ENCODE results near the gene LRRIQ4.

The LRRIQ4 gene

DNA sequence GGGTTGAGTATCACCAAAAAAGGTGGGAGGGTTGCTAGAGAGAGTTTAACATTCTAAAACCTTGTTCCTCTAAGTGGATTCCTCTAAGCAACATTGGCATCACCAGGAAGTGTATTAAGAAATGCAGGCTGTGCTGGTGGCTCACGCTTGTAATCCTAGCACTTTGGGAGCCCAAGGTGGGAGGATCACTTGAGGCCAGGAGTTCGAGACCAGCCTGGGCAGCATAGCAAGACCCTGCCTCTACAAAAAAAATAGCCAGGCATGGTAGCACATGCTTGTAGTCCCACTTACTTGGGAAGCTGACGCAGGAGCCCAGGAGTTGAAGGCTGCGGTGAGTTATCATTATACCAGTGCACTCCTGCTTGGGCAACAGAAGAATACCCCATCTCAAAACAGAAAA lies 34.8 kb upstream of the LRRIQ4 start:
- no peaks in the 10 kb centered on the region for H3K27me3 ChIP-seq (ENCODE audit: insufficient read depth, low read length)
- peaks cover 85% of the 10 kb centered on the region for H3K36me3 ChIP-seq (ENCODE audit: insufficient read depth, low read length)
- no peak overlapping the region for H3K4me3 ChIP-seq (ENCODE audit: low read length)
- H3K9ac ChIP-seq (ENCODE audit: low read depth, low read length), result no peak overlapping the region
- H3K27ac ChIP-seq (ENCODE audit: low read depth, low read length), result no peak overlapping the region
- WGBS, result 71% methylated on average over 4 of the region's 4 CpGs
- peaks cover 21% of the 10 kb centered on the region for H3K4me1 ChIP-seq (ENCODE audit: insufficient read depth, low read length)
- H3K9me3 ChIP-seq (ENCODE audit: insufficient read depth, low read depth, low read length), result no peaks in the 10 kb centered on the region

DNA sequence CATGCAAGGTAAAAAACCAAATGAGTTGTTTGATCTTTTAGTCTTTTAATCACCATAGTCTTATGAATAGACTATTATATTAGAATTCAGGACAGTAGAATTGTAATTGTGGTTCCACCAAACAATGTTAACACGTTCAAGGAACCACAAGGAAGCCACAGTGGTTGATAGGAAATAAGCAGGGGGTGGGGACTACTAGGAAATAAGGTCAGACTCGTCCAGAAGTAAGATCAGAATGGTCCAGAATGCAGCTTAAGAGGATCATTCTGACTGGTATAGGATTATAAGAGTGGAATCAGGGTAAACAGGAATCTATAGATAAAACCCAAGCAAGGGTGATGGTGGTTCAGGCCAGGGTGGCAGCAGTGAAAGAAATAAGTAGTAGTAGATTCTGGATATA lies 31.9 kb upstream of the LRRIQ4 start:
- peaks cover 7% of the 10 kb centered on the region; the same call in 1 of the 2 replicates for H3K4me1 ChIP-seq (ENCODE audit: insufficient read depth, low read length)
- H3K4me3 ChIP-seq (ENCODE audit: low read length), result no peak overlapping the region
- H3K36me3 ChIP-seq (ENCODE audit: insufficient read depth, low read length), result peaks cover 97% of the 10 kb centered on the region
- H3K27ac ChIP-seq (ENCODE audit: low read depth, low read length), result no peak overlapping the region
- no peaks in the 10 kb centered on the region for H3K27me3 ChIP-seq (ENCODE audit: insufficient read depth, low read length)
- no peak overlapping the region for H3K9ac ChIP-seq (ENCODE audit: low read depth, low read length)
- 90% methylated on average over 2 of the region's 2 CpGs for WGBS
- no peaks in the 10 kb centered on the region for H3K9me3 ChIP-seq (ENCODE audit: insufficient read depth, low read depth, low read length)

DNA sequence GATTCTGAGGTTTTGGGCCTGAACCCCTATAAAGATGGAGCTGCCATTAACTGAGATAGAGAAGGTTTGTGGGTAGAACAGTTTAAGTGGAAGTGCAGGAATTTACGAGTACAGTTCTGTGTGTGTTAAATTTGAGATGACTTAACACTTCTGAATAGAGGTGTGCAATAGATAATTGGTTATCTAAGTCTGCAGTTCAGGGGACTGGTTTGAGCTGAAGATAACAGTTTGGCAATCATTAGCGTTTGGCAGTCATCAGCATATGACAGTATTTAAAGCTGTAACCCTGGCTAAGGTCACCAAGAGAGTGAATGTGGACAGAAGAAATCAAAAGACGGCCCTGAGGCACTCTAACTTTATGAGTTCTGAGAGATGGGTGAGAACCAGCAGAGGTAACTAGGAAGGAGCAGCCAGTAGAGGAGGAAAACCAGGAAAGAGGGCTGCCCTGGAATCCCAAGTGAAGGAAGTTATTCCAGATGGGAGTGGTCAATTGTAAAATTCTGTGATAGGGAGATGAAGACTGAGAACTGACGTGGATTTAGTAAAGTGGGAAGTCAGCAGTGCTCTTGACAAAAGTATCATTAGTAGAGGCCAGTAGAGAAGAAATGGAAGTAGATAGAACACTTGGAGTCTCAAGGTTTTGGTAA lies 31.3 kb upstream of the LRRIQ4 start:
- Histone ChIP-seq H3K27ac (ENCODE audit: low read depth, low read length) (no peak overlapping the region), H3K36me3 (ENCODE audit: insufficient read depth, low read length) (peaks cover 97% of the 10 kb centered on the region)
- 91% methylated on average over 4 of the region's 4 CpGs for WGBS

DNA sequence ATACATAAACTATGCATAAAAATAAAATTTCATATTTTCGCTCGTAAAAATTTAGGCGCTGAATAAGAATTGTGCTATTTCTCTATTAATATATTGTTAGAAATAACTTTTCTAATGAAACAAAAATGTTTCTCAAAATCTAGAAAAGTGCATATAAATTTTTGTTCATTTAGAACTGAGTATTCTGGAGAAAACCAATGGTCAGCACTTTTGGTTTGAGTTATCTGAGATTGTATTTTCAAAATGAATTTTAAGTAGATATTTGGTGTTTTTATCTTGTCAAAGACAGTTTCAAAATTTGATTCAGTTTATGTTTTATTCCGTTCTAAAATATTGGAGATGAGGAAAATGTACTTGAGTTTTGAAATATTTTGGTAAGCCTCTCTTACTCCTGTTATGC lies 25.6 kb upstream of the LRRIQ4 start:
- WGBS, result 95% methylated on average over 1 of the region's 4 CpGs
- H3K4me3 ChIP-seq (ENCODE audit: low read length), result no peak overlapping the region
- H3K4me1 ChIP-seq (ENCODE audit: insufficient read depth, low read length), result no peaks in the 10 kb centered on the region; the same call in 1 of the 2 replicates
- no peak overlapping the region for H3K9ac ChIP-seq (ENCODE audit: low read depth, low read length)
- H3K36me3 ChIP-seq (ENCODE audit: insufficient read depth, low read length), result peaks cover 85% of the 10 kb centered on the region
- H3K9me3 ChIP-seq (ENCODE audit: insufficient read depth, low read depth, low read length), result no peaks in the 10 kb centered on the region
- H3K27ac ChIP-seq (ENCODE audit: low read depth, low read length), result no peak overlapping the region
- no peaks in the 10 kb centered on the region for H3K27me3 ChIP-seq (ENCODE audit: insufficient read depth, low read length)

More for the DNA sequence above, 31.3 kb upstream of the LRRIQ4 start:
- H3K9ac ChIP-seq (ENCODE audit: low read depth, low read length), result no peak overlapping the region
- no peak overlapping the region for H3K4me3 ChIP-seq (ENCODE audit: low read length)
- H3K27me3 ChIP-seq (ENCODE audit: insufficient read depth, low read length), result no peaks in the 10 kb centered on the region
- peaks cover under 1% of the 10 kb centered on the region; the same call in 1 of the 2 replicates for H3K4me1 ChIP-seq (ENCODE audit: insufficient read depth, low read length)
- H3K9me3 ChIP-seq (ENCODE audit: insufficient read depth, low read depth, low read length), result no peaks in the 10 kb centered on the region

DNA sequence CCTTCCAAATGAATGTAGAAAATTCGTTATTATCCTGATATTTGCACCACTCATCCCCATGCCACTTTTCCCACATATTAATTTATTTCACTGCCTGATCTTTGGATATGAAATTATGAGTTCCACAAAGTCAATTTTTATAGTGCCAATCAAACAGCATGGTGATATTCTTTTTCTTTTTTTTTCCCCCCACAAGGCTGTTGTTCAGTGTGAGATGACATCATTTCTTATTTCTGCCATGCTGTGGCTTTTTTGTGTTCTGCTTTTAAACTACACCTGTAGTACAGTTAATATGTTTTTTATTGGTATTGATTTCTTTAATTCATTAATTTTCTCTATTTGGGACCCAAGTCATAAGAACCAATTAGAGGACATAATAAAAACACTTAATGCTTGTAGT lies 24.9 kb upstream of the LRRIQ4 start:
- no peak overlapping the region for H3K9ac ChIP-seq (ENCODE audit: low read depth, low read length)
- peaks cover 83% of the 10 kb centered on the region for H3K36me3 ChIP-seq (ENCODE audit: insufficient read depth, low read length)

DNA sequence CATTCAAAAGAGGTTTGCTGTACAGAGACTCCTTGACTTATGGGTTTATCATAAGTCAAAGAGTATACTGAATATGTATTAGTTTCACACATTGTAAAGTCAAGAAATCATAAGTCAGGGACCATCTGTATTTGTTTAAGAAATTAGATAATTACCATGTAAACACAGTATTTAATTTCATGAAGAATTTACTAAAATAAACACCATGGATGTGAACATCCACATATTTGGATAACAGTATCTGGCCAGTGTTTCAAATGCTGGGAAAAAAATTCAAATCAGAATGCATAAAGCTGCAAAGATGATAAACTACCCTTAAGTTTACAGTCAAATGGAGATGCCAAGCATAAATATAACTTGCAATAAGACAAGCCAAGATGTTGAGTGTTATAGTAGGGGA lies 22.5 kb upstream of the LRRIQ4 start:
- Histone ChIP-seq H3K27ac (ENCODE audit: low read depth, low read length) (no peak overlapping the region), H3K36me3 (ENCODE audit: insufficient read depth, low read length) (peaks cover 59% of the 10 kb centered on the region)

More for the DNA sequence above, 24.9 kb upstream of the LRRIQ4 start:
- H3K4me1 ChIP-seq (ENCODE audit: insufficient read depth, low read length), result no peaks in the 10 kb centered on the region; the same call in 1 of the 2 replicates
- no peak overlapping the region for H3K27ac ChIP-seq (ENCODE audit: low read depth, low read length)
- WGBS, result no CpG with 5 or more reads among the region's 1 CpG
- H3K4me3 ChIP-seq (ENCODE audit: low read length), result no peak overlapping the region
- no peaks in the 10 kb centered on the region for H3K27me3 ChIP-seq (ENCODE audit: insufficient read depth, low read length)
- H3K9me3 ChIP-seq (ENCODE audit: insufficient read depth, low read depth, low read length), result no peaks in the 10 kb centered on the region

DNA sequence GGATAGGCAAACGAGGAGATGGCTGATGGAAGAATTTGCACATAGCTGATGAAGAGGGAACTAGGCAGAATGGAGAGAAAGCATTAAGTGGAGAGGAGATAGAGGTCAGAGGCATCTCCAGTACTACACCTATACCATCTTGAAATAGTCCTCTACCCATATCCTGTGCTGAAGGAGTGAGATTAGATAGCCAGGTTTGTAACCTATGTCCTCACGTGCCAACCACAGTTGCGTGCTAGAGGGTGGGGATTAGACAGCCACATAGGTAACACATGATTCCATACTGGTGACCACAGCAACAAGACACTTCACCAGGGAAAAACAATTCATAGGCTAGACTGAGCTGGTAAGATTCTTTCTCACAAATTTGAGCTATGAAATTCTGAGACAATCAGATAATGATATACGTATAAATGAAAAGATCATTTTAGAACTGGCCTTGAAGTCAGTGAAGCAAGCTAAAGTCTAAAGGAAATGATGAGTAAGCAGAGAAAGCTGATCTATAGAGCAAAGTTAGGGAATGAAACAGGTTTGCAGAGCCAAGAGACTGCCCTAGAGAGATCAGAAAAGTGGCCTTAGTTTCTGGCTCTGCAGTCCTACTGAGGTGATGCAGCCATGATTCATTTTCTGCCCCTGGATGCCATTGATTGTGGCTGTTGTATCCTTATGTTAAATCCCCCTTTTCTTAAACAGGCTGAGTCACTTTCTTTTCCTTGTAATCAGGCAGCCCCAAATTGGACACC lies 21.8 kb upstream of the LRRIQ4 start:
- WGBS, result 87% methylated on average over 4 of the region's 4 CpGs

More for the DNA sequence above, 22.5 kb upstream of the LRRIQ4 start:
- no peaks in the 10 kb centered on the region; the same call in 1 of the 2 replicates for H3K4me1 ChIP-seq (ENCODE audit: insufficient read depth, low read length)
- no peak overlapping the region for H3K9ac ChIP-seq (ENCODE audit: low read depth, low read length)
- H3K27me3 ChIP-seq (ENCODE audit: insufficient read depth, low read length), result no peaks in the 10 kb centered on the region
- no peak overlapping the region for H3K4me3 ChIP-seq (ENCODE audit: low read length)
- H3K9me3 ChIP-seq (ENCODE audit: insufficient read depth, low read depth, low read length), result no peaks in the 10 kb centered on the region

DNA sequence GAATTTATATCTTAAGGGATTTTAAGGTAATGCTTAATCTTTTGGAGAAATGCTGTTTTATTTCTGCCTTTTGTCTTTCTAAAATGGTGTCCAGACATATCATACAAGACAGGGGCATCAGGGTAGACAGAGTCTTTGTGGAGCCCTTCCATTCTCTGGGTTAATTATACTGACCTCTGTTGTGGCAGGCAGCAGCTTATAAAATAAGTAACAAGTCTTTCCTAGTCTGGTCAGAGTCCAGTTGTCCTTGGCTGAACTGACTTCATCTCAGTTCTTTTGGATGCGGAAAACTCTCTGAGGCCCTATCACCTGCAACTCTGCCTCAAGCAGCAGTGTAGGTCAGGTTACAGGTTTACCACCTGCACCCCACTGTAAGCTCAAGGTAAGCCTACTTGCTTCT lies 20.3 kb upstream of the LRRIQ4 start:
- Histone ChIP-seq H3K4me3 (ENCODE audit: low read length) (no peak overlapping the region), H3K27ac (ENCODE audit: low read depth, low read length) (no peak overlapping the region), H3K9me3 (ENCODE audit: insufficient read depth, low read depth, low read length) (no peaks in the 10 kb centered on the region), H3K27me3 (ENCODE audit: insufficient read depth, low read length) (no peaks in the 10 kb centered on the region), H3K9ac (ENCODE audit: low read depth, low read length) (no peak overlapping the region), H3K36me3 (ENCODE audit: insufficient read depth, low read length) (peaks cover 38% of the 10 kb centered on the region), H3K4me1 (ENCODE audit: insufficient read depth, low read length) (no peaks in the 10 kb centered on the region; the same call in 1 of the 2 replicates)
- 100% methylated on average over 1 of the region's 1 CpG for WGBS

More for the DNA sequence above, 21.8 kb upstream of the LRRIQ4 start:
- Histone ChIP-seq H3K9me3 (ENCODE audit: insufficient read depth, low read depth, low read length) (no peaks in the 10 kb centered on the region), H3K9ac (ENCODE audit: low read depth, low read length) (no peak overlapping the region), H3K4me3 (ENCODE audit: low read length) (no peak overlapping the region), H3K27me3 (ENCODE audit: insufficient read depth, low read length) (no peaks in the 10 kb centered on the region), H3K27ac (ENCODE audit: low read depth, low read length) (no peak overlapping the region), H3K36me3 (ENCODE audit: insufficient read depth, low read length) (peaks cover 53% of the 10 kb centered on the region), H3K4me1 (ENCODE audit: insufficient read depth, low read length) (no peaks in the 10 kb centered on the region; the same call in 1 of the 2 replicates)

DNA sequence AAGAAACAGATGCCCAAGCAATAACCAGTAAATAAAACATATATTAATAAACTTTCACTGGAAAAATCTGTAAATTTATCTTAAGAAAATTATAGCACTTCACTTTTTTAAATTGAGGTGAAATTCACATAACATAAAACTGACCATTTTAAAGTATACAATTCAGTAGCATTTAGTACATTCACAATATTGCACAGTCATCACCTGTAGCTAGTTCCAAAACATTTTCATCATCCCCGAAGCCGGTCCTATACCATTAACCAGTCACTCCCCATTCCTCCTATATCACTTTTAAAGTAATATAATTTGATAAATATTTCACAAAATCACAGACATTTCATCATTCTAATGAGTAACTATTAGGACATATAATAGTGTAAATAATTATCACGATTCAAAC lies 8.0 kb upstream of the LRRIQ4 start:
- 83% methylated on average over 2 of the region's 3 CpGs for WGBS
- Histone ChIP-seq H3K36me3 (ENCODE audit: insufficient read depth, low read length) (peaks cover 11% of the 10 kb centered on the region), H3K4me1 (ENCODE audit: insufficient read depth, low read length) (no peaks in the 10 kb centered on the region), H3K9ac (ENCODE audit: low read depth, low read length) (no peak overlapping the region), H3K4me3 (ENCODE audit: low read length) (no peak overlapping the region), H3K27ac (ENCODE audit: low read depth, low read length) (no peak overlapping the region), H3K27me3 (ENCODE audit: insufficient read depth, low read length) (no peaks in the 10 kb centered on the region), H3K9me3 (ENCODE audit: insufficient read depth, low read depth, low read length) (no peaks in the 10 kb centered on the region)

DNA sequence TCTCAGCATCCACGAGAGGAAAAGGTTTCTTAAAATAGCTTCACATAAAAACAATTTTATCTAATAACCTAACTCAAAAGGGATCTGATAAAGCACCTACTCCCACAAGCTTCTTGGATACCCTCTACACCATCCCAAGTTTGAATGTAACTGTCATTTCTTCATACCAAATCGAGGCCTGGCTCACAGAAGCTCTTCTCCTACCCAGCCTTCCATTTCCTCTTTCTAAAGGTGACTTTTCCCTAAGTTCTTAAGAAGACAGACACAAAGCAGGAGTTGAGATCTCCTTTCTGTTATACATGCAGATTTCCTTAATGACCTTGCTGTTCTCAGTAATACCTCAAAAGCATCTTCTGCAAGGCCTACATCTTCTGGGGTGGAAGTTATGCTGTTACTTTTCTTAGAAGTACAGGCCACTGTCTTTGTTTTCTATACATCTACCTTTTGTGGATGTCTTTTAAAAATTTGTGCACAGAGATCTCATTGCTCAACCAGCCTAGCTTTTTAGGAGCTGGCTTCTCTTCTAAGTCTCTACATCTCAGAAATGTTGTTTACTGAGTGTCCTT lies 3.4 kb upstream of the LRRIQ4 start:
- Histone ChIP-seq H3K27ac (ENCODE audit: low read depth, low read length) (no peak overlapping the region), H3K4me1 (ENCODE audit: insufficient read depth, low read length) (peaks cover 16% of the 10 kb centered on the region), H3K9ac (ENCODE audit: low read depth, low read length) (no peak overlapping the region), H3K27me3 (ENCODE audit: insufficient read depth, low read length) (peaks cover 17% of the 10 kb centered on the region; the same call in 1 of the 2 replicates), H3K36me3 (ENCODE audit: insufficient read depth, low read length) (no peaks in the 10 kb centered on the region), H3K9me3 (ENCODE audit: insufficient read depth, low read depth, low read length) (no peaks in the 10 kb centered on the region), H3K4me3 (ENCODE audit: low read length) (no peak overlapping the region)
- 86% methylated on average over 2 of the region's 2 CpGs for WGBS

DNA sequence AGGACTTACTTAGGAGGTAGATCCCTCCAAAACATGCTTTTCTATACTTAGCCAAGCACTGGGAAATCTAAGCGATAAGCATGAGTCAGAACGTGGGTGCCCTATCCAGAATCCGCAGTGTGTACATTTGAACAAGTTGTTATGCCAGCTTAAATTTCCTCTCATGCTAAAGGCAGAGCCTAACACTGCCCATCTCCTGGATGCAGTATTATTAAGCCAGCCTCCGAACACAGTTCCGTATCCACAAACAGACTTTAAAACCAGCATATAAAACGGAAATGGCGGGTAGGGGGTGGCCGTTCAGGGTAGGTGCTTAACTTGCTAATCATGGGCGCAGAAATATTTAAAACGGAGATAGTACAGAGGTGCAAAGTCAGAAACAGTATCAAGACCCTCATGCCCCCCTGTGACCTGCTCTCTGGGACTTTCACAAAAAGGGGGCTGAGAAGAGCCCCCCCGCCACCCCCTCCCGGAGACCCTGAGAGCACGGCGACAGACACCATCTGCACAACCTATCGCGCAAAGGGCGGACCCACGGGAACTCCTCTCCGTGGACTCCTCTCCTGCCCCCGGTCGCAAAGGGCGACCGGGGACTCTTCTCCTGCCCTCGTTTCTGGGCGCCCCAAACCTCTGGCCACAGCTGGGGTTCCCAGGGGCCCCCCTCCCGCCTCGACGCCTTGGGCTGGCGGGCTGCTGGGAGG lies 889 bp upstream of the LRRIQ4 start:
- Histone ChIP-seq H3K9ac (ENCODE audit: low read depth, low read length) (peak overlapping the region; percentile 55), H3K9me3 (ENCODE audit: insufficient read depth, low read depth, low read length) (peaks cover 9% of the 10 kb centered on the region; the same call in 1 of the 2 replicates), H3K4me1 (ENCODE audit: insufficient read depth, low read length) (peaks cover 16% of the 10 kb centered on the region), H3K36me3 (ENCODE audit: insufficient read depth, low read length) (no peaks in the 10 kb centered on the region), H3K27ac (ENCODE audit: low read depth, low read length) (no peak overlapping the region), H3K27me3 (ENCODE audit: insufficient read depth, low read length) (peaks cover 17% of the 10 kb centered on the region; the same call in 1 of the 2 replicates), H3K4me3 (ENCODE audit: low read length) (peak overlapping the region; percentile 52)
- 25% methylated on average over 29 of the region's 29 CpGs for WGBS
